ENCODE data around the gene CMBL. TPM values are rescaled to one million over a fixed set of nuclear protein-coding genes. Genes with fewer than 3 reads are reported as not detected.

Gene CMBL
- total RNA-seq, 1 experiment from 2014 or later: 12.6 TPM

DNA sequence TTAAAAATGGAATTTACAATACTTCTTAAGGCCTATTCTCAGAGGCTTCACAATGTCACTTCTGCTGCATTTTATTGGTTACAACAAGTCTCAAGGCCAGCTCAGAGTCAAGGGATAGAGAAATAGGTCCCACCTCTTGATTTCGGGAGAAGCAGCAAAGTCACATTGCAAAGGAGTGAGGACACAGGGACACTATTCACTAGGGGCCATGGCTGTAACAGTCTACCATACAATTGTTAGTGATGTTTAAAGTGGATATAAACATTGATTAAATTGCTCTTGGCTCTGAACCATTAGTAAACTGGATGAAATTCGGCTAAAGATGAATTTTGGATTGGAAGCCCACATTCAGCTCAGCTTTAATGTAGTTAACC, 21.7 kb upstream of the CMBL start:
- no peak overlapping the region for H3K4ac ChIP-seq (ENCODE audit: low read depth, low read length)
- H3K79me2 ChIP-seq (ENCODE audit: insufficient read depth, low read length): no peaks in the 10 kb centered on the region
- no peak for DNase-seq
- H3K14ac ChIP-seq (ENCODE audit: insufficient read depth, low read length): no peak overlapping the region
- H3K79me1 ChIP-seq (ENCODE audit: insufficient read depth, low read depth, low read length, poor library complexity, severe bottlenecking): no peaks in the 10 kb centered on the region
- H3K9ac ChIP-seq (ENCODE audit: extremely low read depth, insufficient read length, low read length): no peak overlapping the region
- no peak overlapping the region for H4K8ac ChIP-seq (replicated peaks; ENCODE audit: insufficient read length, low read depth, low read length)
- peaks cover 31% of the 10 kb centered on the region; the same call in 1 of the 2 replicates for H3K27me3 ChIP-seq (ENCODE audit: insufficient read depth, low read length)
- no peak overlapping the region for H2BK15ac ChIP-seq (ENCODE audit: low read depth, low read length)
- WGBS (ENCODE audit: extremely low coverage, insufficient read length, low lambda C conversion rate): no CpG with 5 or more reads among the region's 2 CpGs
- no peaks in the 10 kb centered on the region; the same call in 1 of the 2 replicates for H3K4me1 ChIP-seq (ENCODE audit: insufficient read depth, low read length)
- no peak overlapping the region for H3K18ac ChIP-seq (ENCODE audit: insufficient read length, low read depth, low read length)
- no peak overlapping the region for H2BK12ac ChIP-seq (ENCODE audit: insufficient read length, low read depth, low read length)
- TF ChIP-seq, protein P1, sequence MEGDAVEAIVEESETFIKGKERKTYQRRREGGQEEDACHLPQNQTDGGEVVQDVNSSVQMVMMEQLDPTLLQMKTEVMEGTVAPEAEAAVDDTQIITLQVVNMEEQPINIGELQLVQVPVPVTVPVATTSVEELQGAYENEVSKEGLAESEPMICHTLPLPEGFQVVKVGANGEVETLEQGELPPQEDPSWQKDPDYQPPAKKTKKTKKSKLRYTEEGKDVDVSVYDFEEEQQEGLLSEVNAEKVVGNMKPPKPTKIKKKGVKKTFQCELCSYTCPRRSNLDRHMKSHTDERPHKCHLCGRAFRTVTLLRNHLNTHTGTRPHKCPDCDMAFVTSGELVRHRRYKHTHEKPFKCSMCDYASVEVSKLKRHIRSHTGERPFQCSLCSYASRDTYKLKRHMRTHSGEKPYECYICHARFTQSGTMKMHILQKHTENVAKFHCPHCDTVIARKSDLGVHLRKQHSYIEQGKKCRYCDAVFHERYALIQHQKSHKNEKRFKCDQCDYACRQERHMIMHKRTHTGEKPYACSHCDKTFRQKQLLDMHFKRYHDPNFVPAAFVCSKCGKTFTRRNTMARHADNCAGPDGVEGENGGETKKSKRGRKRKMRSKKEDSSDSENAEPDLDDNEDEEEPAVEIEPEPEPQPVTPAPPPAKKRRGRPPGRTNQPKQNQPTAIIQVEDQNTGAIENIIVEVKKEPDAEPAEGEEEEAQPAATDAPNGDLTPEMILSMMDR (conservative IDR thresholded peaks at IDR 0.05): no peak
- no peaks in the 10 kb centered on the region for H3K9me3 ChIP-seq (ENCODE audit: control insufficient read depth, low read depth, low read length)
- no peaks in the 10 kb centered on the region; a peak in 1 of 7 replicates for H3K36me3 Mint-ChIP-seq (ENCODE audit: insufficient read depth in 1 of 3, low read depth in 3 of 3)
- no peak overlapping the region for H2AFZ ChIP-seq (ENCODE audit: low read length)
- no peak overlapping the region for H3K4me3 Mint-ChIP-seq
- no peak overlapping the region for H2AK5ac ChIP-seq (ENCODE audit: insufficient read length, low read length)
- H3K9me3 Mint-ChIP-seq: no peaks in the 10 kb centered on the region
- no peak overlapping the region for H3K23ac ChIP-seq (ENCODE audit: insufficient read length, low read depth, low read length)
- no peaks in the 10 kb centered on the region for H4K20me1 ChIP-seq (ENCODE audit: control insufficient read depth, insufficient read depth, insufficient read length)
- no peak overlapping the region for H2BK120ac ChIP-seq (ENCODE audit: low read depth, low read length, poor library complexity, severe bottlenecking)
- H3K56ac ChIP-seq (ENCODE audit: insufficient read length, low read depth, low read length): no peak overlapping the region
- H2BK20ac ChIP-seq (ENCODE audit: low read depth, low read length, poor library complexity, severe bottlenecking): no peak overlapping the region
- H3K27ac Mint-ChIP-seq: no peak overlapping the region
- no peak overlapping the region for H3T11ph ChIP-seq (ENCODE audit: low read length)
- H3K4me2 ChIP-seq (ENCODE audit: insufficient read depth, insufficient read length, low read length): no peak overlapping the region
- no peak overlapping the region for H4K5ac ChIP-seq (ENCODE audit: insufficient read length, low read depth, low read length)
- H4K91ac ChIP-seq (ENCODE audit: insufficient read length, low read depth, low read length): no peak overlapping the region
- peaks cover 60% of the 10 kb centered on the region for H3K27me3 Mint-ChIP-seq (ENCODE audit: low read depth)
- no peaks in the 10 kb centered on the region; a peak in 1 of 4 replicates for H3K4me1 Mint-ChIP-seq
- H3K23me2 ChIP-seq (ENCODE audit: insufficient read length, low read depth, low read length, poor library complexity, severe bottlenecking): peaks cover 10% of the 10 kb centered on the region
- no peak overlapping the region for H3K27ac ChIP-seq (ENCODE audit: insufficient read length, low read depth, low read length)
- H2BK5ac ChIP-seq (ENCODE audit: insufficient read length, low read length): no peak overlapping the region
